Choroid plexus epithelial cell (primary cell): ENCODE measurements around the gene KTN1.

Experiments used
- DNase-seq: peaks from one replicate; pipeline ENCODE4 v3.0.0-alpha.2; 2010; ENCODE audit warnings: low read depth
- H3K4me3 ChIP-seq: 2 replicates; pipeline ENCODE4 v1.5.1; 2011; ENCODE audit warnings: low read depth, mild to moderate bottlenecking, control low read depth, low read length, moderate library complexity
- TF ChIP-seq, protein P1 (sequence below): conservative IDR thresholded peaks from 2 replicates; pipeline ENCODE4 v1.5.1; 2011; ENCODE audit warnings: low read depth, mild to moderate bottlenecking, control low read depth, inconsistent platforms, low read length, moderate library complexity

Gene KTN1

DNA sequence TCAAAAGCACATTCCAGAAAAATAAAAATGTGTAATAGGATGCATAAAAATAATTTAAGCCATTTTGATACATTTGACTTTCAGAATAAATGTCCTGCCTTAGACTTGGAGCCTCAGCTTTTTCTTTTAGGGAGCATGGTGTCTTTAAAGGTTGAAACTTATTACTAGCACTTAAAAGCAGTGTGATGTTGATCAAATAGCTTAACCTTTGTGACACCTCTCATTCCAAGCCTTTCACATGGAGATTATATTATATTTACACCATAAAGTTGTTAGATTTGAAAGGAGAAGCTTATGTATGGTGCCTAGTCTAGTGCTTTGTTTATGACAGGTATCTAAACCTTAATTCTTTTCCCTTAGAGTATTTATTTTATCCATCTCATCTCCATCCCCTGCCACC lies 61.9 kb downstream of the KTN1 start:
- no peak overlapping the region for H3K4me3 ChIP-seq
- DNase-seq = no peak
- TF ChIP-seq, protein P1, sequence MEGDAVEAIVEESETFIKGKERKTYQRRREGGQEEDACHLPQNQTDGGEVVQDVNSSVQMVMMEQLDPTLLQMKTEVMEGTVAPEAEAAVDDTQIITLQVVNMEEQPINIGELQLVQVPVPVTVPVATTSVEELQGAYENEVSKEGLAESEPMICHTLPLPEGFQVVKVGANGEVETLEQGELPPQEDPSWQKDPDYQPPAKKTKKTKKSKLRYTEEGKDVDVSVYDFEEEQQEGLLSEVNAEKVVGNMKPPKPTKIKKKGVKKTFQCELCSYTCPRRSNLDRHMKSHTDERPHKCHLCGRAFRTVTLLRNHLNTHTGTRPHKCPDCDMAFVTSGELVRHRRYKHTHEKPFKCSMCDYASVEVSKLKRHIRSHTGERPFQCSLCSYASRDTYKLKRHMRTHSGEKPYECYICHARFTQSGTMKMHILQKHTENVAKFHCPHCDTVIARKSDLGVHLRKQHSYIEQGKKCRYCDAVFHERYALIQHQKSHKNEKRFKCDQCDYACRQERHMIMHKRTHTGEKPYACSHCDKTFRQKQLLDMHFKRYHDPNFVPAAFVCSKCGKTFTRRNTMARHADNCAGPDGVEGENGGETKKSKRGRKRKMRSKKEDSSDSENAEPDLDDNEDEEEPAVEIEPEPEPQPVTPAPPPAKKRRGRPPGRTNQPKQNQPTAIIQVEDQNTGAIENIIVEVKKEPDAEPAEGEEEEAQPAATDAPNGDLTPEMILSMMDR = no peak

DNA sequence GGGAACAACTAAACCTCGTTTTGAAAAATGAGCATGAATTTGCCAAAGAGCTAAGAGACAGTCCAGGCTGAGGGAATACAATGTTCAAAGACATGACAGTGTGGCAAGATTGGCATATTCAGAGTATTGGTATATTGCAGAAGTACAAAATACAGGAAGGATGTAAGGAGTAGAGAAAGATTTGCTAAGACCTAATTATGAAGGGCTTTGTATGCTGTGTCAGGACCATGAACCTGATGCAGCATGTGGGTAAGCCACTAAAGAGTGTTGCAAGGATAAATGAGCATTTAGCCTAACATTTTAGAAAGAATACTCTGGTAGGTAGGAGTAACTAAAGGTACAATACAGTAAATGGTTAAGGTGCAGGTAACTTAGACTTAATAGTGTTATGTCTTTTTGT lies 65.1 kb downstream of the KTN1 start:
- H3K4me3 ChIP-seq = no peak overlapping the region
- DNase-seq = no peak
- TF ChIP-seq, protein P1 = no peak

DNA sequence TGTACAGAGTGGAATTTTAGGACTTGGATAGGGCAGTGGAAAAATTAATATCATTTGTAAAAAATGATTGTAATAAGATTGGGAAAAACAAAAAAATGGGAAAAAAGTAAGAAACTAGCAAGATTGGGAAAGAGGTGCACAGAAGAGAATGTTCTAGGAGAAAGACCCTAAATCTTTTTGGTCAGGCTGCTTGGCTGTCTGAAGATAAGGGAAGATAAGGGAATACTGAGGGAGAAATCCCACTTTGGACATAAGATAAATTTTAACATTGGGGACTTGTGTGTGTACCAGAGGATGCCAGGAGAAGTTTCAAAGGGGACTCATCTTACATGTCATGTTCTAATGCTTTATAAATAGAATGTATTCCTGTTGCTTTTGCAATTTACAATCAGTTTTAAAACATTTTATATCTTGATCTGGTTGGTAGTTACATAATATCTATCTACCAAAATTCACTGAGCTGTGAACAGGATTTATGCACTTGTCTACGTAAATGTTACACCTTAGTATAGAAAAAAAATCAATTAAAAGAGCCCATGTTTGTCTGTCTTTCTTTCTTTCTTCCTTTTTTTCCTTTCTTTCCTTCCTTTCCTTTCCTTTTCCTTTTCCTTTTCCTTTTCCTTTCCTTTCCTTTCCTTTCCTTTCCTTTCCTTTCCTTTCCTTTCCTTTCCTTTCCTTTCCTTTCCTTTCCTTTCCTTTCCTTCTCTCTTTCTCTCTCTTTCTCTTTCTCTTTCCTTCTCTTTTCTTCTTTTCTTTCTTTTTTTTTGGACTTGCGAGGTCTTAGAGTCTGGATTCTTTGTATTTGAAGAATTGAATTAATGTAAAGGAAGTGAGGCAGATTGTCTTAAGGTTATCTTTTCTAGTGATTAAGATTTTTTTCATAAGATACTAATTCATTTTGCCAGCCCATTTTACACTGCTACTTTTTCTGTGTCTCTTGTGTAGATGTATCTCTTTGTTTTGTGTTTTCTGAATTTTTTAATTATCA lies 66.1 kb downstream of the KTN1 start:
- H3K4me3 ChIP-seq = no peak overlapping the region
- TF ChIP-seq, protein P1 = no peak
- no peak for DNase-seq

DNA sequence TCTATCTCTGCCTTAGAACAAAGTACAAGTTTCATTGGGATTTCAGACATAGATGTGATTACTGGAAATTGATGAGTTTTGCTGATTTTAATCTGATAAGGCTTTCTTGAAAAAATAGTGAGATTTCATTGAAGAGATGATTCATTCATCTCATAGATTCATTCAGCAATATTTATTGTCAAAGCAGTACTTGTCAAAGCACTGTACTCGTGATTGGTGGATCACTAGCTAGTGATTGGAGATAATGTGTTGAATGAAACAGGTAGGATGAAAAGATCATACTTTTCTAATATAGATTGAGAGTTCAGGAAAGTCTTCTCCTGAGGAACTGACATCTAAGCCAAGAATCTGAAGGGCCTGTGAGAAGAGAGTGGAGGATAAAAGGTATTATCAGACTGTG lies 71.0 kb downstream of the KTN1 start:
- no peak overlapping the region for H3K4me3 ChIP-seq
- no peak for DNase-seq
- TF ChIP-seq, protein P1 = no peak

DNA sequence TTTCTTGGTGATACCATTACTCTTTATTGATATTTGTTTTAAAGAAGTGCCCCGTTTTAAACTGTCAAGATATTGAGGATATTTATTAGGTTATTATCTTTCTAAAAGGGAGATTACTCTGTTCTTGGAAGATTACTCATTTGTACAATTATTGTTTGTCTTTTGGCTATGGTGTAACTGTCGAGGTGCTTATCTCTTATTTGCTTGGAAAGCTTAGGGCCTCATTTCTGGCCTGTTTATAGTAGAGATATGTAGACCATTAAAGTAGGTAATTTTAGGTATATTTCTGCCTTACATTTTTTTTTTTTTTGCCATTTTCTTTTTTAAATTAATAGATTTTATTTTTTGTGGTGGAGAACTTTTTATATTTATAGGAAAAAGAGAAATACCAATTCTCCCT lies 74.2 kb downstream of the KTN1 start:
- DNase-seq = peak; percentile 21
- H3K4me3 ChIP-seq = no peak overlapping the region
- TF ChIP-seq, protein P1 = no peak

DNA sequence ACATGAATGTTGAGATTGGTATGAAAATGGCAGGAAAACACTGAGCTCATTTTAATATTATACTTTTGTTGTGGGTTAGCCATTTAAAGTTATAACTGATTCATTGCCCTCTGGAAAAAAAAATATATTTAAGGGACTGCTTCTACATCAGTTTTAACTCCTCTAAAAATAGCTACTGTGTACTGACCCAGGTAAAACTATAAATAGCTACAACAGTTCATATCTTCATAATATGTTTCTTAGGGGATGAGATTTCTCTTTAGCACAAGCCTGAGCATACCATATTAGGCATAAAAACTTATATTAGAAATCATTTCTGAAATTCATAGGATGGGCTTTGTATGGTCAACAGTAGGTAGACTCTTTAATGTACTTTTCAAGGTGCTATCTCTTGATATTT lies 81.0 kb downstream of the KTN1 start:
- TF ChIP-seq, protein P1 = no peak
- no peak overlapping the region for H3K4me3 ChIP-seq
- no peak for DNase-seq

DNA sequence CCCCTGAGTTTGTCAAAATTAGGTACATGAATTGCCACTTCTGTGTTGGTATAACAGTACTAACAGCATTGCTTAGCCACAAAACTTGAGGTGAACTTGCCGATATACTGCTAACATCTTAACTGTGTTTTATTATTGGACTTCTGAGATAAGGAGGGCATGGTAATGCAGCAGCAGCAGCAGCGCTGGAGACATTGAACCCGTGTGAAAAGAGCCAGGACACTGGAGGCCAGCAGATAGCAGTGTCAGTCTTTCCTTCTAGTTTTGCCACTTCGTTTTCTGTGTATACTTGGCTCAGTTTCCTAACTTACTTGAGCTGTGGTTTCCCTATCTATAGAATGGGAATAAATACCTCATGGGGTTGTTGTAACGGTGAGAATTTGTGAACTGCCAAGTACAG lies 82.7 kb downstream of the KTN1 start:
- TF ChIP-seq, protein P1 = no peak
- DNase-seq = no peak
- no peak overlapping the region for H3K4me3 ChIP-seq
